Measurements from ENCODE around the gene FHIP2A. TPM values are rescaled to one million over a fixed set of nuclear protein-coding genes. Genes with fewer than 3 reads are reported as not detected.
A peak's percentile ranks its signal among the peaks of the same experiment; 100 is the strongest.

FHIP2A gene
- total and polyA plus RNA-seq, 12 donors = 8.1 to 39.6 (median 25.2) TPM

GRCh38 chr10:114823077-114823463 is 1.5 kb downstream of the FHIP2A start:
- WGBS, 4 donors = 1 to 6% (median 4%) methylated on average over 2 of the region's 2 CpGs
- Histone ChIP-seq H3K27me3 (no peaks in the 10 kb centered on the region), H3K27ac (peak overlapping the region; percentile 86 to 97 (median 96)), H3K9me3 (replicated peaks in 1 of 3) (no peaks in the 10 kb centered on the region), H3K4me1 (replicated peaks in 1 of 2) (peaks cover 35 to 46% of the 10 kb centered on the region in 2 donors), H3K36me3 (replicated peaks in 1 of 2) (no peaks in the 10 kb centered on the region), H3K4me3 (peak overlapping the region in 3 of 4 donors; percentile 76 to 96 (median 88))
- no peak for DNase-seq
- no peak for TF ChIP-seq POLR2A (IDR thresholded peaks at IDR 0.05)
- TF ChIP-seq CTCF (IDR thresholded peaks at IDR 0.05) = no peak
- intact Hi-C loops (cut with DNase I) = no loop called here

- intact Hi-C loops (cut with DNase I) = no loop called here
- WGBS, 4 donors = 18 to 27% (median 21%) methylated on average over 1 of the region's 1 CpG
- Histone ChIP-seq H3K27ac (peak overlapping the region in 2 of 5 donors; percentile 41 to 96), H3K27me3 (no peaks in the 10 kb centered on the region), H3K36me3 (replicated peaks in 1 of 2) (no peaks in the 10 kb centered on the region), H3K4me1 (replicated peaks in 1 of 2) (peaks cover 38 to 46% of the 10 kb centered on the region in 2 donors), H3K9me3 (replicated peaks in 1 of 3) (no peaks in the 10 kb centered on the region), H3K4me3 (peak overlapping the region in 1 of 4 donors; percentile 96)
- no peak for DNase-seq
- no peak for TF ChIP-seq CTCF (IDR thresholded peaks at IDR 0.05)
- TF ChIP-seq POLR2A (IDR thresholded peaks at IDR 0.05) = no peak
Measured at GRCh38 chr10:114824391-114824790, 2.8 kb downstream of the FHIP2A start.

- Histone ChIP-seq H3K27ac (peak overlapping the region; percentile 7 to 96 (median 39)), H3K9me3 (replicated peaks in 1 of 3) (no peaks in the 10 kb centered on the region), H3K4me3 (no peak overlapping the region), H3K36me3 (replicated peaks in 1 of 2) (no peaks in the 10 kb centered on the region), H3K4me1 (replicated peaks in 1 of 2) (peaks cover 42 to 57% of the 10 kb centered on the region in 2 donors), H3K27me3 (no peaks in the 10 kb centered on the region)
- WGBS, 4 donors = 54 to 58% (median 57%) methylated on average over 4 of the region's 4 CpGs
- intact Hi-C loops (cut with DNase I) = no loop called here
- TF ChIP-seq POLR2A (IDR thresholded peaks at IDR 0.05) (no peak), CTCF (IDR thresholded peaks at IDR 0.05) (no peak)
- peak; percentile 26 to 65 (median 47) for DNase-seq
Measured at GRCh38 chr10:114825513-114826253, 4.1 kb downstream of the FHIP2A start.

- intact Hi-C loops (cut with DNase I) = no loop called here
- Histone ChIP-seq H3K36me3 (replicated peaks in 1 of 2) (peaks cover 0 to 15% of the 10 kb centered on the region in 2 donors), H3K27ac (no peak overlapping the region), H3K4me3 (no peak overlapping the region), H3K27me3 (no peaks in the 10 kb centered on the region), H3K9me3 (replicated peaks in 1 of 3) (no peaks in the 10 kb centered on the region), H3K4me1 (replicated peaks in 1 of 2) (peaks cover 33 to 43% of the 10 kb centered on the region in 2 donors)
- TF ChIP-seq POLR2A (IDR thresholded peaks at IDR 0.05) (no peak), CTCF (IDR thresholded peaks at IDR 0.05) (no peak)
- 53 to 63% (median 60%) methylated on average over 4 of the region's 4 CpGs for WGBS, 4 donors
- DNase-seq = no peak
Measured at GRCh38 chr10:114829160-114829909, 7.8 kb downstream of the FHIP2A start.
